Measurements from ENCODE around the gene LRMDA.
"Not testable (repeated sequence)": the region's sequence is repeated elsewhere in the genome, so short reads cannot be mapped to it uniquely, and the experiment has no call there.

LRMDA gene

GRCh38 chr10:75723319-75723980 is 292.0 kb downstream of the LRMDA start:
- DNase-seq, result no peak

- no peak for DNase-seq
Observed at GRCh38 chr10:75724047-75724446, 292.6 kb downstream of the LRMDA start.

GRCh38 chr10:75726522-75727483 is 295.4 kb downstream of the LRMDA start:
- no peak for DNase-seq

- no peak for DNase-seq
Observed at GRCh38 chr10:75730847-75731246, 299.4 kb downstream of the LRMDA start.

- no peak for DNase-seq
Observed at GRCh38 chr10:75733135-75733890, 301.9 kb downstream of the LRMDA start.

GRCh38 chr10:75736151-75736640 is 304.8 kb downstream of the LRMDA start:
- no peak for DNase-seq

- no peak for DNase-seq
Observed at GRCh38 chr10:75736889-75737579, 305.6 kb downstream of the LRMDA start.

- no peak for DNase-seq
Observed at GRCh38 chr10:75737580-75737949, 306.1 kb downstream of the LRMDA start.

- DNase-seq, result no peak
Observed at GRCh38 chr10:75738924-75739323, 307.5 kb downstream of the LRMDA start.

- DNase-seq, result no peak
Observed at GRCh38 chr10:75739414-75740143, 308.2 kb downstream of the LRMDA start.

- no peak for DNase-seq
Observed at GRCh38 chr10:75740541-75740940, 309.1 kb downstream of the LRMDA start.

- DNase-seq, result no peak
Observed at GRCh38 chr10:75742355-75742754, 310.9 kb downstream of the LRMDA start.

GRCh38 chr10:75743291-75743778 is 311.9 kb downstream of the LRMDA start:
- no peak for DNase-seq

- DNase-seq, result no peak
Observed at GRCh38 chr10:75744261-75744660, 312.8 kb downstream of the LRMDA start.

- no peak for DNase-seq
Observed at GRCh38 chr10:75746356-75746755, 314.9 kb downstream of the LRMDA start.

- DNase-seq, result not testable (repeated sequence)
Observed at GRCh38 chr10:75750093-75750875, 318.9 kb downstream of the LRMDA start.

GRCh38 chr10:75751232-75751631 is 319.8 kb downstream of the LRMDA start:
- DNase-seq, result no peak

- DNase-seq, result no peak
Observed at GRCh38 chr10:75753621-75754020, 322.2 kb downstream of the LRMDA start.

GRCh38 chr10:75754096-75754831 is 322.8 kb downstream of the LRMDA start:
- DNase-seq, result no peak

- no peak for DNase-seq
Observed at GRCh38 chr10:75755528-75755927, 324.1 kb downstream of the LRMDA start.
